ENCODE results near the gene SLC4A1AP. TPM values are rescaled to one million over a fixed set of nuclear protein-coding genes. Genes with fewer than 3 reads are reported as not detected.
A peak's percentile ranks its signal among the peaks of the same experiment; 100 is the strongest.
"Not testable (repeated sequence)": the region's sequence is repeated elsewhere in the genome, so short reads cannot be mapped to it uniquely, and the experiment has no call there.

SLC4A1AP gene
- total and polyA plus RNA-seq, 2 donors from 2014 or later, result 19.1 to 20.9 TPM

GRCh38 chr2:27683390-27684071, 19.8 kb downstream of the SLC4A1AP start:
- Histone ChIP-seq H3K36me3 (ENCODE audit: control insufficient read depth in 2 of 3, insufficient read depth in 3 of 3, low read length in 3 of 3) (peaks cover 0 to 24% (median 17%) of the 10 kb centered on the region in 3 donors), H3K9me3 (ENCODE audit: control insufficient read depth in 2 of 3, insufficient read depth in 1 of 3, low read length in 3 of 3) (no peaks in the 10 kb centered on the region), H3K27me3 (ENCODE audit: control insufficient read depth, insufficient read depth, low read length) (no peaks in the 10 kb centered on the region), H3K4me1 (ENCODE audit: control insufficient read depth in 2 of 3, insufficient read depth in 2 of 3, low read depth in 1 of 3, low read length in 3 of 3) (no peaks in the 10 kb centered on the region), H3K4me3 (ENCODE audit: low read length in 3 of 3) (no peak overlapping the region), H3K9ac (ENCODE audit: low read length in 3 of 3) (no peak overlapping the region), H3K27ac (ENCODE audit: low read depth in 2 of 2, low read length in 2 of 2) (no peak overlapping the region)
- intact Hi-C loops (cut with DNase I), result no loop called here
- peak; percentile 56 for FAIRE-seq
- DNase-seq, result peak in 4 of 5 donors; percentile 80 to 96 (median 90)
- peak; percentile 98 for TF ChIP-seq CTCF (IDR thresholded peaks at IDR 0.05; ENCODE audit: borderline replicate concordance, extremely low read depth, insufficient read depth)

- H3K9me3 ChIP-seq (ENCODE audit: control insufficient read depth in 2 of 3, insufficient read depth in 1 of 3, low read length in 3 of 3); FAIRE-seq; H3K27ac ChIP-seq (ENCODE audit: low read depth in 2 of 2, low read length in 2 of 2); H3K9ac ChIP-seq (ENCODE audit: low read length in 3 of 3); H3K27me3 ChIP-seq (ENCODE audit: control insufficient read depth, insufficient read depth, low read length); intact Hi-C loops (cut with DNase I); DNase-seq; H3K4me1 ChIP-seq (ENCODE audit: control insufficient read depth in 2 of 3, insufficient read depth in 2 of 3, low read depth in 1 of 3, low read length in 3 of 3); H3K4me3 ChIP-seq (ENCODE audit: low read length in 3 of 3): not testable (repeated sequence)
- peaks cover 0 to 24% (median 19%) of the 10 kb centered on the region in 3 donors for H3K36me3 ChIP-seq (ENCODE audit: control insufficient read depth in 2 of 3, insufficient read depth in 3 of 3, low read length in 3 of 3)
Observed at GRCh38 chr2:27685006-27685405, 21.3 kb downstream of the SLC4A1AP start.

- TF ChIP-seq CTCF (IDR thresholded peaks at IDR 0.05; ENCODE audit: borderline replicate concordance, extremely low read depth, insufficient read depth), result no peak
- DNase-seq, result no peak
- no peak overlapping the region for H3K4me3 ChIP-seq (ENCODE audit: low read length in 3 of 3)
- no peaks in the 10 kb centered on the region for H3K27me3 ChIP-seq (ENCODE audit: control insufficient read depth, insufficient read depth, low read length)
- H3K9me3 ChIP-seq (ENCODE audit: control insufficient read depth in 2 of 3, insufficient read depth in 1 of 3, low read length in 3 of 3), result no peaks in the 10 kb centered on the region
- H3K9ac ChIP-seq (ENCODE audit: low read length in 3 of 3), result no peak overlapping the region
- no peak overlapping the region for H3K27ac ChIP-seq (ENCODE audit: low read depth in 2 of 2, low read length in 2 of 2)
- no peaks in the 10 kb centered on the region for H3K4me1 ChIP-seq (ENCODE audit: control insufficient read depth in 2 of 3, insufficient read depth in 2 of 3, low read depth in 1 of 3, low read length in 3 of 3)
- peaks cover 0 to 24% (median 19%) of the 10 kb centered on the region in 3 donors for H3K36me3 ChIP-seq (ENCODE audit: control insufficient read depth in 2 of 3, insufficient read depth in 3 of 3, low read length in 3 of 3)
- no peak for FAIRE-seq
- intact Hi-C loops (cut with DNase I), result no loop called here
Observed at GRCh38 chr2:27685577-27685976, 21.9 kb downstream of the SLC4A1AP start.

- intact Hi-C loops (cut with DNase I), result no loop called here
- no peaks in the 10 kb centered on the region for H3K27me3 ChIP-seq (ENCODE audit: control insufficient read depth, insufficient read depth, low read length)
- H3K9me3 ChIP-seq (ENCODE audit: control insufficient read depth in 2 of 3, insufficient read depth in 1 of 3, low read length in 3 of 3), result no peaks in the 10 kb centered on the region
- no peak overlapping the region for H3K4me3 ChIP-seq (ENCODE audit: low read length in 3 of 3)
- H3K36me3 ChIP-seq (ENCODE audit: control insufficient read depth in 2 of 3, insufficient read depth in 3 of 3, low read length in 3 of 3), result peaks cover 0 to 24% (median 19%) of the 10 kb centered on the region in 3 donors
- H3K27ac ChIP-seq (ENCODE audit: low read depth in 2 of 2, low read length in 2 of 2), result no peak overlapping the region
- DNase-seq (no peak), FAIRE-seq (no peak)
- no peak for TF ChIP-seq CTCF (IDR thresholded peaks at IDR 0.05; ENCODE audit: borderline replicate concordance, extremely low read depth, insufficient read depth)
- H3K9ac ChIP-seq (ENCODE audit: low read length in 3 of 3), result no peak overlapping the region
- no peaks in the 10 kb centered on the region for H3K4me1 ChIP-seq (ENCODE audit: control insufficient read depth in 2 of 3, insufficient read depth in 2 of 3, low read depth in 1 of 3, low read length in 3 of 3)
Observed at GRCh38 chr2:27687232-27687631, 23.5 kb downstream of the SLC4A1AP start.
